Measurements from ENCODE around the gene RAPGEF2.

RAPGEF2 gene

DNA sequence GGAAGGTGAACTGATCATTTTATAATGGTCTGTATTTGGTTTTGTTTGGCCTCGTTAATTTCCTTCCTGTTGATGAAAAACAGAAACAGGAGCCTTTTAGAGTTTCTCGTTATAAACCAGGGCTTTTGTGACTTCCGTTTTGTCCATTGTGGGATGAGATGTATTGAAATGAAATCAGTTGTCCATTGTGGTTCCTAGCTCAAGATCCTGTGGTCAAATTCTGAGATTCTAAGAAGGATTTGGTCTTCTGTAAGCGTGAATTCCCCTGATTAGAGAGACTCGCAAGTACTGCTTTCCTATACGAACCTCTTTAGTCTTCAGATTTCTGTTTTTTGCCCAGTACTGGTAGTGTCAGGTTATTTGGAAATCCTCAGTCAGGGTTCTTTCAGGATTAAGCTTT is 101.7 kb downstream of the RAPGEF2 start:
- DNase-seq, result no peak

DNA sequence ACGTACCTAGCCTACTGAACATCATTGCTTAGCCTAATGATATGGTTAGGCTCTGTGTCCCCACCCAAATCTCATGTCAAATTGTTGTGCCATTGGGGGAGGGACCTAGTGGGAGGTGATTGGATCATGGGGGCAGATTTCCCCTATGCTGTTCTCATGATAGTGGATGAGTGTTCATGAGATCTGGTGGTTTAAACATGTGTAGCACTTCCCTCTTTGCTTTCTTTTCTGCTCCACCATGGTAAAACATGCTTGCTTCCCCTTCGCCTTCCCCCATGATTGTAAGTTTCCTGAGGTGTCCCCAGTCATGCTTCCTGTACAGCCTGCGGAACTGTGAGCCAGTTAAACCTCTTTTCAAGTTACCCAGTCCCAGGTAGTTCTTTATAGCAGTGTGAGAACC is 102.6 kb downstream of the RAPGEF2 start:
- no peak for DNase-seq

DNA sequence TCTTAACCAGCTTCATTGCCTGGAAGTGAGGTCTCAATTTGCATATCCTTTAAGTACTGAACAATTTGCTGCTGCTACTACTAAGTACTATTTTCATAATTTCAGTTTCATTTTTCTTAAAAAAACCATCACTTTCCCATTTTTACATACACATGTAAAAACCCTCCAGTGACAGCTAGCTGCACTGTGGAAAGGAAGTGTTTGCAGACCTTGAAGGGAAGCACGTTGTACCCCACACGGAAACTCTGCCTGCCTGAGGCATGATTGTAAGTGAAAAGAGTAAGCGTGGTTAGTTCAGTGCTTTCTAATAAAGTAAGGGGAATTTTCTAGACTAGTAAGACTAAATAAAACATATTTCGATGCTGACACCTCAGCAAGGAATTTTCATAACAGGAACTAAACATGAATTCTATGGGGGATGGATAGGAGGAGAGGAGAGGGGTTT is 103.6 kb downstream of the RAPGEF2 start:
- peak; percentile 58 for DNase-seq

DNA sequence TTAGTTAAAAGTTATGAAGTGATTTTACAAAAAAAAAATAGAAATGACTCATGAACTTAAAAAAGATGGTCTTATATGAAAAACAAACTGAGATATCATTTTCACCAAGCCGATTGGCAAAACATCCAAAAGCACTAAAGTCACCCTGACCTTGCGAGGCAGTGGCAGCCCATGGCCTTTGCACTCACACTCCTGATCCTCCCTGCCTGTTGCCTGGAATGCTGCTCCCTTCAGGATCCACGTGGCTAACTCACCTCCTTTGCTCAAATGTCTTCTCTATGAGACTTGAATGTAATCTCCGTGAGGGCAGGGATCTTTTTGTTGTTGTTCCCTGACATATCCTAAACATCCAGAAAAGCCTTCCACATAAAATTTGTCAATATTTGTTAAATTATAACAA is 106.4 kb downstream of the RAPGEF2 start:
- DNase-seq, result no peak

DNA sequence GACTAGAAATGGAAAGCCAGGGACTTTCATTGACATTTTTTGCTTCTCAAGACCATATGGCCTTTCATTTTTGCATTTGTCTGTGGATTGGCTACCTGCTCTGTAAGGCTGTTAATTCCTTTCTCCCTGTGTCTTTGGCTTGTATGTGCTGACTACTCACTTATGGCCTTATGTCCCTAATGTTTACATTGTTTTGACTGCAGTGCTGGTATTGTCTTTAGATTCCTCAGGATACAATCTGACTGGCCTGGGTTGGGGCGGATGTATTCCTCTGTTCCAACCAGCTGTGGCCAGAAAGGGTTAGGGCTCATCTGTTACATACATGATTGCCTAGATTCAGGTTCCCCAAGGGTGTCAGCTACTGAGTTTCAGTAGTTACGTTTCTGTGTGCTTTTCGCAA is 108.1 kb downstream of the RAPGEF2 start:
- no peak for DNase-seq

DNA sequence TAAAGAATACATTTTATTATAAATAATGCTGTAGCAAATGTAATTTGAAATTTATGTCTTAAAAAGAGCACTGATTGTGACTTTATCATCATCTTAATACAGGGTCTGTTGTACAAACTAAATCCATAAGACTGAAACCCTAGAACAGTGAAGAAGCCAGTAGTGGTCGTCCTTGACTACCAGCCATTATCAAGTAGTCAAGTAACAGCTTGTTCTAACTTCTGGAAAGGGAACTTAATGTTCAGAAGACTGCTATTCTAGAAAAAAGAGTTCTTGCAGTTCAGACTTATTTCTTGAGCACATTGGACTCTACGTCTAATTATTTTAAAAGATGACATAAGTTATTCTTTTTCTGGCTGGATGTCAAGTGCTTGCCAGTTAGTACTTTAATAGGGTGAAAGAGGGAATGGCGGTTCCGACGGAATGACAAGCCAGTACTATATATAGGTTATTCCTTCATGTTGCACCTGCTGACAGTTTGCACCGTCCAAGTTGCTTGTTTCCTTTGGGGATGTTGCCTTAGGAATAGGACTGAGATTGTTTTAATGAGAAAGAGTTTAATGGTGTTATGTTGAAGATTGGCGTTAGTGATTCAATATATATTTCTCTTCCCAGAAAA is 109.9 kb downstream of the RAPGEF2 start:
- no peak for DNase-seq

DNA sequence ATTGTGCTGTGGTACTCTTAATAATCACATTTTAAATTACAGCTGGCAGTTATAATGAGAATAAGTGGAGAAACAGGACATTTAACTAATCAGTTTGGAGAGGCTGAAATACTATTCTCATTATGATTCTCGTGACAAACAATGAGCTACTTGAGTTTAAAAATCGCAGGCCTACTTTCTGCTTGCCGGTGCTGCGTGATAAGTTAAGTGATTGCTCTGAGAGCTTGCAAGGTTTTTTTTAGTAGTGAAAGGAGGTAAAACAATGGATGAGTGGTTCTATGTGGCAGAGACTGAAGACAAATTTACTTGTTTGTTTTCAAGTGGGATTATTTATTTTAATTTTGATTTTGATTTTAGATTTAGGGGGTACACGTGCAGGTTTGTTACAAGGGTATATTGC is 114.0 kb downstream of the RAPGEF2 start:
- DNase-seq, result no peak

DNA sequence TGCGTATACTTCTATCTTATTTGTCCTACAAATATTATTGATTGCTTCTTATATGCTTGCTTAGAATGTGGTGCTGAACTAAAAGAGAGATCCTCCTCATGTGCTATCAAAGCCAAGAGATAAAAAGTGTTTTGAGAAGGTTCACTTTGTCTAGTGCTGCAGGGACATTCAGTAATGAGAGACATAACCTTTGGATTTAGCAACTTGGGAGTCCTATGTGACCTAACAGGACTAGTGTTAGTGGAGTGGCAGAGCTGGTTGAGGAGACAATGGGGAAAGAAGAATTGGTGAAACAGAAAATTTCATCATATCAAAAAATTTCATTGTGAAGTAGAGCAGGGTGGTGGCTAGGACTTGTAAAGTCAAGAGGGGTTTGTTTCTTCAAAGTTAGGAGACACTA is 117.0 kb downstream of the RAPGEF2 start:
- DNase-seq, result no peak

DNA sequence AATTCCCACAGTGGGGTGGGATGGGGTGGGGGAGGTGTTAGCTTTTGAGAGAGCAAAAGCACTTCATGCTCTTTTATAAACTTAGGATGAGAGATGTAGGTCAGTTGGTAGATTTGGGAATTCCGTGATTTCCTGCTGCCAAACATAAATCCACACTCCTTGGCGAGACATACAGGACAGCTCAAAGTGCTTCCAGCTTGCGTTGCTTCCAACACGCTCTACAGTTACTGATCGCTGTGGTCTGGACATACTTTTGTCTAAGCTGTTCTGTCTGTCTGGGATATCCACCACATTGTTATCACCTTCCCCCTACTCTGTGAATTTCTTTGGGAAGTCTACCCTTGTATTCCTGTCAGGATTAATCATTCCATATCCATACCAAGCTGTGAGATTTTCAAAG is 117.5 kb downstream of the RAPGEF2 start:
- DNase-seq, result no peak

DNA sequence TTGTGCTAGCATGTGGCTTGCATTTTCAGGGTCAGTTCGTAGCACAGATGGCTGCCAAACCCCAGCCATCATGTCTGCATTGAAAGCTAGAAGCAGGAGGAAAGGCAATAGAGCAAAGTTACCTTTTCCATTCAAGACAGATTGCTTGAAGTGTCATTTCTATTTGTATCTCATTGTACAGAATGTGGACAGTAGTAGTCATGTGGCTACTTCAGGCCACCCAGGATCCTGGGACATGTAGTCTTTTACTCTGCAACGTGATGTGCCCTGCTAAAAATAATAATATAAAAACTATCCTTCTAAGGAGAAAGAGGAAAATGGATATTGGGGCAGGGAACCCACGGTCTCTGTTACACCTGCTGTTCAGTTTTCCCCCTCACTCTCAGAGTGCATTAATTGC is 118.4 kb downstream of the RAPGEF2 start:
- no peak for DNase-seq

DNA sequence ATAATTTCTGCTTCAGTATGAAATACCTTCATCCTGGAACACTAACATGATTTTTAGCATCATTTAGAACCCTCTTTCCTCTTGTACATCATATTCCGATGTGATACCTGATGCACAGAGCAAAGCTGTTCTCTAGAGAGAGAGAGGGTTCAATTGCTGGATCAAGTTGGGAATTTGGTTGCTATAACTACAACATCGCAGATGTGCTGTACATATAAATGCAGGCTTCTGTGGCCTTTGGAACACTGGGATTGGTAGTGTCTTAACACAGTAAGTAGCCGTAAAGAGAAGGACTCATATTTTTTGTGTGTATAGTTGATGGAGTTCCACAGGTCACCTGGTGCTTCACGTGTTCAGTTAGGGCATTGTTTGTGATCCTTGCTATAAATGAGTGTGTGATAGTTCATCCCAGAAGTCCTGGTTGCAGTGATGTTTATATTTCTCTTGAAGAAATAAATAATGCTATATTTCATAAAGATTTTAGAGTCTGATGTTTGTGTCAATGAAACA is 119.2 kb downstream of the RAPGEF2 start:
- DNase-seq, result no peak

DNA sequence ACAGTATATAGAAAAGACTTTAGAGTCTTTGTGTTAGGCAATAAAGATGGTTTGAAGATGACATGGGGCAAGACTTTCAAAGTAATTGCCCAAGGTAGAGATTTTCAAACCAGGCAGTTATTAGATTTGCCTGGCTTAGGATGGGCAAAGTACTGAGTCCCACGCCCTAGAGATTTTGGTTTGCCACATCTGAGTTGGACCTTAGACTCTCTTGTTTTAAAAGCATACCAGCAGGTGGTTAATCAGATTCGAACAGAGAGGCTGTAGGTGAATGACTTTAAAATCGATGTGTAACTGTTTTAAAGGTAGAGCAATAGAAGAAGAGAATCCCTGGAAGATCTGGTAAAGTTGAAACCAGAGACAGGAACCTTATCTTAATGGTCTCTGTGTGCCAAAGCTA is 121.5 kb downstream of the RAPGEF2 start:
- DNase-seq, result no peak

DNA sequence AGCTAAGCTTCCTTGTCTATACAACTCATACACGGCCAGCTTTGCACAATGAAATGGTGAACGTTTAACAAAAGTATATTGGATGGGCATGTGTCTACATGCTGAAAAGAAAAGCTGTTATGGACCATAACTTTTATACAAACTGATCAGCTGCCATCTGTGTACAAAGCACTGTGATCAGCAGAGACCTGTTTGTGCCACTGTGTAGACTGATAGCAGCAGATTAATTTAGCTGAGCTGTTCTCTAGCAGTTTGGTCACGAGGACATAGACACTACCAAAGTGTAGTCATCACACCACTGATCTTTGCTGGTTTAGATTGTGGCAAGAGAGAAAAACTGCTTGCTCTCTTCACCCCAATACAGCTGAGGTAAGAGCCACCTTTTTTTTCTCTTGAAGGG is 124.5 kb downstream of the RAPGEF2 start:
- DNase-seq, result no peak

DNA sequence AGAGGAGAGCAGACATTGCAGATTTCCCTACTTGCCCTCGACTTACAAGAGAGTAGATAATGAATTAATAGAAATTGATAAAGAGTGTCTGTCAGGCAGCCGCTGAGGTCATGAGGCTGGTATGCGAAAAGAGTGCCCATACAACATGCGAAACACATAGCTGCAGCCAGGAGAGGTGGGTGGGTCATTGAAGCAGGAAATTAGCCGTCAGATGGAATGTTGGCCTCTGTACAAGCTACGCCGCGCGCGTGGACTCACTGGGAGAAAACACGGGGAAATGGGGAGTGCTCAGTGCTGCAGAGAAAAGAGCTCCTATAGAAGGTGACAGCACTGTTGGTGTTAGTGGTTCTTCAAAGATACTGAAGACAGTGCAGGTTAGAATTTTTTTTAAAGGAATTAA is 125.1 kb downstream of the RAPGEF2 start:
- DNase-seq, result no peak

DNA sequence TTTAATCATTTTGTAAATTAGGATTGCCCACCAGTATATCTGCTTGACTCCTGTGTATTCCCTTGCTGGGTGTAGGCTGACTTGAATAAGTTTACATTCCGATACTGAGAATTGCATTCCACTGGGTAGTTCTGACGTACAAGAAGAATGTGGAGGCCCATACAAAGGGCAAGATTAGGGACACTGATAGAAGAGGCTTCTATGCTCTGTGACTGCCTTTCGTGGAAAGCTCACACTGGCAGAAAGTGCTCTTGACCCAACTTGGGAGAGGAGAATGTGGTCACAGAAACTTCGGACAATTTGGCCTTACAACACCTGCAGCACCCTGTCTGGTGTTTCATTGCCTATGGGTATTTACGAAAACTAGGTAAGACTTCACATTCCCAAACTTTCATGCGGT is 126.3 kb downstream of the RAPGEF2 start:
- no peak for DNase-seq

DNA sequence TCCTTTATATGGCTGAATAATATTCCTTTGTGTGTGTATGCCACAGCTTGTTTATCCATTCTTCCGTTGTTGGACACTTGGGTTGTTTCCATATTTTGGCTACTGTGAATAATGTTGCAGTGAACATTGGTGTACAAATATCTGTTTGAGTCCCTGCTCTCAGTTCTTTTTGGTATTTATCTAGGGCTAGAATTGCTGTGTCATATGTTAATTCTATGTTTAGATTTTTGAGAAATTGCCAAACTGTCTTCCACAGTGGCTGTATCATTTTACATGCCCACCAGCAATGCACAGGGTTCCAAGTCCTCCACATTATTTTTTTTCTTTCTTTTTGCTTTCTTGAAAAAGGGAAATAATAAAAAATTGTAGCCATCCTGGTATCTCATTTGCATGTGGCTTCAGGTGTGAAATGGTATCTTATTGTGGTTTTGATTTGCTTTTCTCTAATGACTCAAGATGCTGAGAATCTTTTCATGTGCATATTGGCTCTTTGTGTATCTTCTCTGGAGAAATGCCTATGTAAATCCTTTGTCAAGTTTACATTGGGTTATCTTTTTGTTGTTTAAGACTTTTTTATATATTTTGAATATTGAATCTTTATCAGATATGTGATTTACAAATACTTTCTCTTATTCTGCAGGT is 129.7 kb downstream of the RAPGEF2 start:
- no peak for DNase-seq

DNA sequence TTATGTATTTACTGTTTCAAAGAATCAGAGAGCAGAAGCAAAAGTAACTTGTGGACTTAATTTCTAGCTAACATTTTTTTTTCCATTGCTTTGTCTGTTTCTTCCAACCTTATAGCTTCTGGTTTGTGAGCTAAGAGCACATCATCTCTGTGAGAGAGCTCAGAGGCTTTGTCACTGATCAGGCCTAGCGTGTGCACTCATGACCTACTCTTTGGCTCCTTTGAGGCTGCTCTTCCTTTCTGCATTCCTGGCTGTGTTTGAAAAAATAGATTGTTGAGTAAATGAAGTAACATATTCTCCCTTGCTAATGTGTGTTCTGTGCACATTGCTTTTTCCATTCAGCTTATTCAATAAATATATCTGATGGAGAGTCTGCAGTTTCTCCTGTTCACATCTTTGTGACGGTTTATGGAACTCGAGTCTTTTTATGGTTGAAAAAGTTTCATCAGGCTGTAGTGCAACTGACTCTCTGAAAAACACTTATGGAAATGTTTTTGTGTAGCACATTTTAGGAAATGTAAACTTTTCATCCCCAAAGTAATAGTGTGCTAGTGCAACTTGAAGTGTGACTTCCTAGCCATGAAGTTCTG is 133.0 kb downstream of the RAPGEF2 start:
- no peak for DNase-seq

DNA sequence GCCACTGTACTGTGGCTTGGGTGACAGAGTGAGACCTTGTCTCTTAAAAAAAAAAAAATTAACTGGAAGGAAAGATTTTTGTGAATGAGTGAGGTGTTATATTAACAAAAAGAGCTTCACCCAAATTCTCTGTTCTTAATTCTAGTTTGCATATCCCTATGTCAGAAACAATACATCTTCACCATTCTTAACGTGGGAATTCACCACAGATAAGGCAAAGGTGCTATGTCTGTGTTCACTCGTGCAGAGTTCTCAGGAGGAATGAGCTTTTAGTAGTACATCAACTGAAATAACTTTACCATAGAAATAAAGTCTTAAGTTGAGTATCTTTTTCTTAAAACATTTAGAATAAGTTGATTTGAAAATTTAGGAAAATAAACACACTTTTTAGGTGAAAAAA is 135.1 kb downstream of the RAPGEF2 start:
- DNase-seq, result no peak

DNA sequence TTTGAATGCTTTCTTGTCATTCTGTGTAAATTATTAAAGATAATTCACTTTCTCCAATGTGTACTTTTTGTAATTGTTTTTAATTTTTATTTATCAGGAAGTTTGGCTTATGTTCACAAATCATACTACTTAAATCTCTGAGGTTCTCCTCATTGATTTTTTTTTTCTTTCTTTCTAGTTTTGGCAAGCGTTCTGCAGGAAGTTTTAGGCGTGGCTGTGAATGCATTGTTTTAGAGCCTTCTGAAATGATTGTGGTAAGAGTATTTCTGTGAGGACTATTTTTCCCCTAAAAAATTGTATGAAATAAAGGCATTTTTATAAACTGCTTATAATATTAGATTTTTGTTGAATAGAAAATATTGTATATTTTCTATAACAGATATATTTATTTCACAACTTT is 135.8 kb downstream of the RAPGEF2 start:
- no peak for DNase-seq

DNA sequence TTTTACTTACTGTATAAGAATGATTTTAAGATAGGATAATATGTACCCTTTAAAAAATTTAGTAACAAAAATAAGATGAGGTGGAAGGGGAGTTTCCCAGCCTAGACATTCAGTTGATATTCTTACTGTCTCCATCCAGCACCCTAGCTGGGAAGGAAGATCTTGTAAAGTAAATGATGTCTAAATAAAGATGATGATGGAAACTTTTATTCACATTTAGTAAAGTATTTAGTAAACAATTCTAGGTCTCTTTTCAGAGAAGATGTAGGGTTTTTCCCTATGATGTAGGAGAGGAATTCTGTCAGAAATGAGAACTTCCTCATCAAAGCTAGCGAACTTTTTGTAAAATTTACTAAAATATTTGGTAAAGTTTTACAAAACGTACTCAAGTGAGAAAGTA is 136.8 kb downstream of the RAPGEF2 start:
- DNase-seq, result no peak

DNA sequence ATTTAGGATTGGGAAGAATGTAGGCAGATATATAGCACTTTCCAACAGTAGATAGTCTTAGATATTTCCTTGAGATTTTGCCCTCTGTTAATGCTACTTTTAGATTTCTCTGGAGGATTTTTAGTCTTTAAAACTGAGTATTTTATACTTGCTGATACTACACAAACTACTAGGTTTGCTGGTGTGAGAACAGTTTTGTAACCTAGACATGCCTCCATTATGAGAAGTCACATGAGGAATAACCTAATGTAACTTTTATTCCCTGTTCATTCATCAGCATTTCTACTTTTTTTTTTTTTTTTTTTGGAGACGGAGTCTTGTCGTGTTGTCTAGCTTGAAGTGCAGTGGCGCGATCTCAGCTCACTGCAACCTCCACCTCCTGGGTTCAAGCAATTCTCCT is 137.2 kb downstream of the RAPGEF2 start:
- DNase-seq, result no peak

DNA sequence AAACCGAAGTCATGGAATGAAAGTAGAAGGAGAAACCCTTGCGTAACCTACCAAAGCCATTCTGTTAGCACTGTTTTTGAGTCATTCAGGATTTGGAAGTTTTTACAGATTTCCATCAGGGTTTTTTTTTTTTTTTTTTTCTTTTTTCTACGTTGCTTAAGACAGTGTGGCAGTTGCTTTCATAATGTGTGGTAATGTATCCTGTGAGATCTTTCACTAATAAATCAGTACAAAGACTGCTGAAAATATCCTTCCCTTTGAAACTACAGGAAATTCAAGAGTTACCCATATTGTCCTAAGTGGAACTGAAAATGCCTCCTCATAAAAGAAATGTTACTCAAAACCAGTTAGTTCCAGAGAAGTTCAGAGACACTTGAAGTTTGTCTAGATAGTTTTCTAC is 137.8 kb downstream of the RAPGEF2 start:
- DNase-seq, result no peak

DNA sequence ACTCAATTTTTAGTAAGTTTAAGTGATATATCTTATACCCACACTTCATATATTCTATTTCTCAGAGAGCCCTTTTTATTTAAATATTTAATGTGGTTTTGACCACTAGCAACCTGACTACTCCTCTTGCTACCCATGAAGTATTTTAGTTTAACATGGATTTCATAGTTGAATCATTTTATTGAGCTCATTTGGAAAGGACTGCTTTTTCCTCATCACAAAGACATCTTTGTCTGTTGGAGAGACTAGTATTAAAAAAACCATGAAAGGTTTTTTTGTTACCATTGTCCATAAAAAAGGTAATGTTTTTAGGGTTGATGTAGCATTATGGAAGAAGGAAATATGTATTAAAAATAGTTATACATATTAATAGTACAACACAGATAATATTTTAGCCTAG is 139.5 kb downstream of the RAPGEF2 start:
- no peak for DNase-seq

DNA sequence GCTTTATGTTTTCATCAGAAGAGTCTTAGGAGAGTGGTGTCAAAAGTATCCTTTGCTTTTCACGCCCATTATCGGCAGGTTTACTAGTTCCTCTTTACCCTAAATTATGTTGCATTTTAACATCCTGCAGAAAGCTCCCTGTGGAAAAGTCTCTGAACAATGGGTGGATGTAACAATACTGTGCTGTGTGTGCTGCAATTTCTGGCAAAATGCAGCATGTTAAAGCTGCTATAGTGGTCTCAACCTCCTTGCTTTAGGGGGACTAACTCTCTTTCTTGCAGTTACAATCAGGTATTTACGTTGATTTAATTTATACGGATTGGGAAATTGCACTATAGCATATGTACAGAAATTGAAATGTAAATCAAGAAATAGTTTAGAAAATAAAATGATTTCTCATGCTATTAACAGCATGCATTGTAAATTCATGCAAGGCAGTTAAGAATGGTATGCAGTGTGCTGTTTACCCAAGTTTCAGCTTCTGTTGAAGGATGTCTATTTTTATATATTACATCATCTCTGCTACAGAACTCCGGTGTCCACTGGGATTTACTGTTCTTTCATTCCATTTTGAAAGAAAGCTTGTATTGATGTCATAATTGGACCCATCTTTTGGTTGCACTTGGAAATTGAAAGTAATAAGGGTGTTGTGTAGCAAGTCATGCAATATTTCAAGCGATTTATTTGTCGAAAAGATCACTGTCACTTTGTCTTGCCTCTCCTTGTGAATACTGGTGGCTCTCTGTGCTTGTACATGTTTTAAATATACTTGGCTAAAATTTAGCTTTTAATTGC is 145.7 kb downstream of the RAPGEF2 start:
- no peak for DNase-seq
